Dermis blood vessel endothelial cell (primary cell): Measurements from ENCODE around the gene SPACA1. TPM values are rescaled to one million over a fixed set of nuclear protein-coding genes. Genes with fewer than 3 reads are reported as not detected.

Experiments used
- DNase-seq: peaks from one replicate; pipeline ENCODE4 v3.0.0; 2010
- total RNA-seq: library from RNA; depleted of rRNA; stranded (reverse); fragments of >200 nt; gene quantifications from 2 replicates; pipeline ENCODE4 v1.2.3, GENCODE V29; 2014

The SPACA1 gene
- total RNA-seq, 1 donor from 2014 or later = not detected

DNA sequence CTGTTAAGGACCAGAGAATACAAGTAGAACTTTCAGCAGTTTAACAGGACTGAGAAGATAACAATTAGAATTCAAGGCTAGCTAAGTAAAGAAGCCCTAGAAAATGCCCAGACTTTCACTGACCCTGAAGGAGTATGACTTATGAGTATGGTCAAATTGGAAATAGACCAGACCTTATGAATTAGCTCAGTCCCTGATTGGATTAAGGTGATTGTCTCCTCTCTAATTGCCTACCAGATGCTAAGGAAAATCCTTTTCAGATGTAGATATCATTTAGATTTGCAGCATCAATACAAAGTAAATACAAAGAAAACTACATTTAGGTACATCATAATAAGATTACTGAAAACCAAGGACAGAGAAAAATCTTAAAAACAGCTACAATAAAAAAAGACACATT lies 59.6 kb downstream of the SPACA1 start:
- DNase-seq = no peak

DNA sequence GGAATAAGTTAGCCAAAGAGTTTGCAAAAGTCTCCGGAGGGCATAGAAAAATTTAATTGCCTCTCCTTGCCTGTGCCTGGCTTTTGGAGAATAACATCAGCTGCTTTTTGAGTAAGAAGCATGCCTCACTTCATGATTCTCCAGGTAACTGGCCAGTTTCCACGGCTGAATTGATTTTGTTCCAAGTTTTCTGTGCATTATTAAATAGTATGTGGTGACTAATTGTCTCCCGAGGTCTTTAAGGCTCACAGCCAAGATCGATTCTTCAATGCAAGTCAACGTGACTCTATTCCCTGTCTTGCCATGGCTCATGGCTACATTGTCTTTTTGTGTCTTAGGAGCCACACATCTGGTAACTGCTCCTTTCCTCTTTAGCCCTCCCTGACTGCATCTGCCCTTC lies 64.3 kb downstream of the SPACA1 start:
- no peak for DNase-seq

DNA sequence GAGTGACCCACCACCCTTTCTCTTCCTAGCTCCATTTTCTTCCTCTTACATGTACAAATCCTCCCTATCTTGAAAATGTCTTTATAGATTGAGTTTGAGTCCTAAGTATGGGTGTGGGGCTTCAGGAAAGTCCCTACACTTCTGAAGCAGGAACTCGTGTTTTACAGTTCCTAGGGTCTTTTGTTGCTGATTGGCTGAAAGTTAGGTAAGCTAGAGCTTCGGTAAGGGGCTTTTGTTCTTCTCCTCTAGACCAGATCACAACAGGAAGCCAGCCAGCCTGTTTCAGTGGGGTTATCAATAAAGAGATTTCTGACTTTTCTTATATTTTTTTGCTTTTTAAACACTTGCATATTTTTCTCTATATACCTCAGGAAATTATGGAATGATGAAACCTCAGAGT lies 67.2 kb downstream of the SPACA1 start:
- DNase-seq = no peak

- no peak for DNase-seq
These were observed 67.7 kb downstream of the SPACA1 start for GRCh38 chr6:88115307-88115706.

- no peak for DNase-seq
These were observed 68.6 kb downstream of the SPACA1 start for GRCh38 chr6:88116276-88116675.

Other genes with a start within 250 kb of the SPACA1 start
- gene CNR1, start 118.5 kb downstream of the SPACA1 start, total RNA-seq = 1.3 TPM in 1 of 2 replicates, not detected in the other